CD14-positive monocyte (primary cell): ENCODE results near the gene GPANK1. TPM values are rescaled to one million over a fixed set of nuclear protein-coding genes. Genes with fewer than 3 reads are reported as not detected.
A peak's percentile ranks its signal among the peaks of the same experiment; 100 is the strongest.

Source experiments
- DNase-seq, 3 donors: peaks; one replicate each; pipeline ENCODE4 v3.0.0-alpha.2; 2011 to 2022
- H2AFZ ChIP-seq: 2 replicates; pipeline ENCODE4 v1.6.0; 2012; ENCODE audit warnings: mild to moderate bottlenecking, low read depth, low read length, inconsistent platforms; ENCODE audit not compliant: insufficient read depth, poor library complexity, severe bottlenecking
- H3K27ac ChIP-seq, 2 donors: 1 replicate in 1 of 2; 2 replicates in 1 of 2; pipeline ENCODE4 v1.5.1; 2012 to 2013; ENCODE audit warnings: low read length in 2 of 2, control low read depth in 1 of 2, inconsistent platforms in 1 of 2, low read depth in 1 of 2, mild to moderate bottlenecking in 1 of 2
- H3K27me3 ChIP-seq, 2 donors: one replicate each; pipeline versions ENCODE4 v1.6.0 to v1.6.1; 2011 to 2013; ENCODE audit warnings: low read length in 2 of 2; ENCODE audit not compliant: control insufficient read depth in 2 of 2, insufficient read depth in 2 of 2
- H3K36me3 ChIP-seq, 2 donors: replicated peaks in 1 of 2; 1 replicate in 1 of 2; 2 replicates in 1 of 2; pipeline versions ENCODE4 v1.5.1 to v1.6.1; 2012 to 2013; ENCODE audit warnings: low read length in 2 of 2, control low read depth in 1 of 2, inconsistent platforms in 1 of 2, mild to moderate bottlenecking in 1 of 2; ENCODE audit not compliant: insufficient read depth in 2 of 2, control insufficient read depth in 1 of 2
- H3K4me1 ChIP-seq, 2 donors: 1 replicate in 1 of 2; 2 replicates in 1 of 2; pipeline versions ENCODE4 v1.5.1 to v1.6.1; 2012 to 2013; ENCODE audit warnings: low read length in 2 of 2, control low read depth in 1 of 2, inconsistent platforms in 1 of 2, mild to moderate bottlenecking in 1 of 2, moderate library complexity in 1 of 2; ENCODE audit not compliant: insufficient read depth in 2 of 2, control insufficient read depth in 1 of 2
- H3K4me2 ChIP-seq: replicated peaks from 2 replicates; pipeline ENCODE3; 2012; ENCODE audit warnings: low read length, moderate library complexity, mild to moderate bottlenecking; ENCODE audit not compliant: poor library complexity, severe bottlenecking; ENCODE audit errors: extremely low read depth
- H3K4me3 ChIP-seq, 3 experiments: fragments of 200-600 bp in 1 of 3; sonication (generic) in 1 of 3; replicated peaks in 1 of 3; 1 replicate in 2 of 3; 2 replicates in 1 of 3; pipeline ENCODE4 v1.5.1; 2011 to 2013; ENCODE audit warnings: low read length in 3 of 3, mild to moderate bottlenecking in 3 of 3, control low read depth in 2 of 3, low read depth in 2 of 3, inconsistent platforms in 1 of 3, moderate library complexity in 1 of 3
- H3K79me2 ChIP-seq: 2 replicates; pipeline ENCODE4 v1.6.0; 2012; ENCODE audit warnings: mild to moderate bottlenecking, control low read depth, inconsistent platforms, low read length, moderate library complexity; ENCODE audit not compliant: insufficient read depth
- H3K9ac ChIP-seq: 2 replicates; pipeline ENCODE4 v1.6.0; 2017; ENCODE audit warnings: low read length, mild to moderate bottlenecking; ENCODE audit not compliant: insufficient read depth, poor library complexity, severe bottlenecking
- H3K9me3 ChIP-seq, 2 donors: replicated peaks in 1 of 2; 1 replicate in 1 of 2; 2 replicates in 1 of 2; pipeline versions ENCODE4 v1.5.1 to v1.6.1; 2012 to 2013; ENCODE audit warnings: low read length in 2 of 2, control low read depth in 1 of 2; ENCODE audit not compliant: control insufficient read depth in 1 of 2, insufficient read depth in 1 of 2
- H4K20me1 ChIP-seq: 2 replicates; pipeline ENCODE4 v1.6.0; 2012; ENCODE audit warnings: mild to moderate bottlenecking, low read length, control low read depth, moderate library complexity; ENCODE audit not compliant: insufficient read depth
- H3K27ac Mint-ChIP-seq, 7 donors: one replicate each; pipeline ENCODE4 v1.8.0; 2020; ENCODE audit warnings: mild to moderate bottlenecking in 7 of 7, mixed read lengths in 7 of 7, moderate library complexity in 6 of 7, inconsistent platforms in 2 of 7
- H3K27me3 Mint-ChIP-seq, 3 donors: one replicate each; pipeline ENCODE4 v1.8.0; 2021 to 2022; ENCODE audit warnings: low read depth in 3 of 3, mild to moderate bottlenecking in 3 of 3, mixed read lengths in 3 of 3, moderate library complexity in 3 of 3, inconsistent platforms in 1 of 3
- H3K36me3 Mint-ChIP-seq, 2 donors: one replicate each; pipeline ENCODE4 v1.8.0; 2020; ENCODE audit warnings: mixed read lengths in 2 of 2, inconsistent platforms in 1 of 2, mild to moderate bottlenecking in 1 of 2
- H3K4me1 Mint-ChIP-seq: one replicate; pipeline ENCODE4 v1.8.0; 2020; ENCODE audit warnings: mild to moderate bottlenecking, mixed read lengths
- H3K4me3 Mint-ChIP-seq, 2 donors: one replicate each; pipeline ENCODE4 v1.8.0; 2020; ENCODE audit warnings: mild to moderate bottlenecking in 2 of 2, mixed read lengths in 2 of 2, moderate library complexity in 1 of 2
- H3K9me3 Mint-ChIP-seq, 7 donors: one replicate each; pipeline ENCODE4 v1.8.0; 2020 to 2022; ENCODE audit warnings: mixed read lengths in 7 of 7, mild to moderate bottlenecking in 6 of 7, moderate library complexity in 6 of 7, inconsistent platforms in 2 of 7
- CTCF ChIP-seq: fragments of 200-600 bp; IDR thresholded peaks from one replicate; pipeline ENCODE4 v1.8.0; 2022; ENCODE audit warnings: antibody characterized with exemption, mild to moderate bottlenecking
- WGBS: methylation state at CpG from one replicate; pipeline ENCODE4 v1.1.5; 2013; ENCODE audit warnings: missing lambda C conversion rate; ENCODE audit not compliant: insufficient coverage; 5-methylcytosine and 5-hydroxymethylcytosine counted together
- intact Hi-C, 2 donors: fragments of 100-400 bp; cut with micrococcal nuclease; formaldehyde crosslinking; loops; one replicate each; pipeline versions ENCODE4 v1.15.0 to v1.15.1; 2023
- polyA plus RNA-seq, 3 donors: library from polyadenylated mRNA; depleted of rRNA in 1 of 3; unstranded in 2 of 3; stranded (reverse) in 1 of 3; fragments of 300-500 nt in 2 of 3; fragments of >200 nt in 1 of 3; fragmentation: Illumina TruSeq in 2 of 3; gene quantifications; 1 replicate in 2 of 3; 2 replicates in 1 of 3; pipeline ENCODE4 v1.2.3, GENCODE V29; 2012 to 2021

GPANK1 gene
- polyA plus RNA-seq, 3 donors = 10.8 to 13.9 (median 12.0) TPM

- DNase-seq = no peak
- peaks cover 9 to 10% of the 10 kb centered on the region in 2 donors for H3K4me1 ChIP-seq
- intact Hi-C loops = no loop called here
- peaks cover 0 to 6% (median 1%) of the 10 kb centered on the region in 3 donors for H3K27me3 Mint-ChIP-seq
- H4K20me1 ChIP-seq = peaks cover 18% of the 10 kb centered on the region
- H3K27ac ChIP-seq = peak overlapping the region in 1 of 2 donors; percentile 46
- TF ChIP-seq CTCF = no peak
- no peak overlapping the region for H3K4me3 ChIP-seq
- no peak overlapping the region for H3K4me2 ChIP-seq
- peaks cover under 1% of the 10 kb centered on the region for H3K79me2 ChIP-seq
- H3K27me3 ChIP-seq = no peaks in the 10 kb centered on the region
- H3K36me3 Mint-ChIP-seq = peaks cover 89 to 92% of the 10 kb centered on the region in 2 donors
- no peak overlapping the region for H2AFZ ChIP-seq
- H3K9me3 Mint-ChIP-seq = no peaks in the 10 kb centered on the region
- H3K4me3 Mint-ChIP-seq = no peak overlapping the region
- H3K9ac ChIP-seq = no peak overlapping the region
- peaks cover 14% of the 10 kb centered on the region for H3K4me1 Mint-ChIP-seq
- peaks cover 81 to 97% of the 10 kb centered on the region in 2 donors for H3K36me3 ChIP-seq
- no CpG with 5 or more reads among the region's 11 CpGs for WGBS
- no peaks in the 10 kb centered on the region for H3K9me3 ChIP-seq
- H3K27ac Mint-ChIP-seq = peak overlapping the region; percentile 33 to 82 (median 57)
Measured at GRCh38 chr6:31689249-31690110, 24.7 kb upstream of the GPANK1 start.

GRCh38 chr6:31687860-31688693 lies 23.3 kb upstream of the GPANK1 start:
- H3K79me2 ChIP-seq = no peaks in the 10 kb centered on the region
- intact Hi-C loops = no loop called here
- no peak for DNase-seq
- peaks cover 0 to 2% (median 0%) of the 10 kb centered on the region in 7 donors for H3K9me3 Mint-ChIP-seq
- 94% methylated on average over 10 of the region's 14 CpGs for WGBS
- H3K36me3 Mint-ChIP-seq = peaks cover 81 to 85% of the 10 kb centered on the region in 2 donors
- no peak overlapping the region for H2AFZ ChIP-seq
- no peak overlapping the region for H3K9ac ChIP-seq
- no peaks in the 10 kb centered on the region for H3K9me3 ChIP-seq
- H3K27ac ChIP-seq = peak overlapping the region in 1 of 2 donors; percentile 46
- H3K4me3 Mint-ChIP-seq = no peak overlapping the region
- peaks cover 0 to 4% of the 10 kb centered on the region in 2 donors for H3K27me3 ChIP-seq
- peaks cover 16% of the 10 kb centered on the region for H4K20me1 ChIP-seq
- H3K4me1 ChIP-seq = peaks cover 13 to 14% of the 10 kb centered on the region in 2 donors
- no peak for TF ChIP-seq CTCF
- H3K4me1 Mint-ChIP-seq = peaks cover 20% of the 10 kb centered on the region
- no peak overlapping the region for H3K4me2 ChIP-seq
- H3K27ac Mint-ChIP-seq = peak overlapping the region in 1 of 7 donors; percentile 32
- no peak overlapping the region for H3K4me3 ChIP-seq
- peaks cover 71 to 90% of the 10 kb centered on the region in 2 donors for H3K36me3 ChIP-seq
- H3K27me3 Mint-ChIP-seq = peaks cover 3 to 8% (median 3%) of the 10 kb centered on the region in 3 donors
